Stimulated activated CD4-positive, alpha-beta T cell treated with anti-CD3 and anti-CD28 coated beads, Interleukin-4, amount 100 ng/mL, for 24 hours (primary cell): Measurements from ENCODE around the gene DNAAF6.
"Not testable (repeated sequence)": the region's sequence is repeated elsewhere in the genome, so short reads cannot be mapped to it uniquely, and the experiment has no call there.

Experiments
- DNase-seq: peaks from one replicate; pipeline ENCODE4 v3.0.0-alpha.2; 2020

Gene DNAAF6

GRCh38 chrX:107205770-107206696 is at the start of gene DNAAF6, which contains the start of gene NUP62CL:
DNAAF6 (plus strand) TSS chrX:107206611; CDS start chrX:107212876, 6,265 bp downstream.
NUP62CL (minus strand) TSS chrX:107206433; CDS start chrX:107175146, 31,287 bp downstream.
- DNase-seq = peak; percentile 71

- not testable (repeated sequence) for DNase-seq
Measured at GRCh38 chrX:107157618-107158017, 48.8 kb upstream of the DNAAF6 start.

GRCh38 chrX:107167163-107167921 is 39.1 kb upstream of the DNAAF6 start:
- DNase-seq = no peak

- no peak for DNase-seq
Measured at GRCh38 chrX:107168257-107168656, 38.2 kb upstream of the DNAAF6 start.

- no peak for DNase-seq
Measured at GRCh38 chrX:107168712-107169111, 37.7 kb upstream of the DNAAF6 start.

GRCh38 chrX:107171369-107172102 is 34.9 kb upstream of the DNAAF6 start:
- DNase-seq = no peak

- DNase-seq = no peak
Measured at GRCh38 chrX:107197319-107197718, 9.1 kb upstream of the DNAAF6 start.

- not testable (repeated sequence) for DNase-seq
Measured at GRCh38 chrX:107198074-107198473, 8.3 kb upstream of the DNAAF6 start.

GRCh38 chrX:107199491-107199890 is 6.9 kb upstream of the DNAAF6 start:
- no peak for DNase-seq

- no peak for DNase-seq
Measured at GRCh38 chrX:107204068-107204605, 2.3 kb upstream of the DNAAF6 start.

- DNase-seq = no peak
Measured at GRCh38 chrX:107206697-107207065, 270 bp downstream of the DNAAF6 start.

GRCh38 chrX:107207089-107207488 is 678 bp downstream of the DNAAF6 start:
- DNase-seq = no peak

GRCh38 chrX:107207943-107208342 is 1.5 kb downstream of the DNAAF6 start:
- no peak for DNase-seq

- DNase-seq = no peak
Measured at GRCh38 chrX:107213477-107213876, 7.1 kb downstream of the DNAAF6 start.

- no peak for DNase-seq
Measured at GRCh38 chrX:107226757-107227156, 20.3 kb downstream of the DNAAF6 start.

GRCh38 chrX:107227780-107228485 is 21.5 kb downstream of the DNAAF6 start:
- DNase-seq = no peak

- DNase-seq = no peak
Measured at GRCh38 chrX:107228486-107228819, 22.0 kb downstream of the DNAAF6 start.

GRCh38 chrX:107272431-107272921 is 66.1 kb downstream of the DNAAF6 start:
- DNase-seq = no peak

- no peak for DNase-seq
Measured at GRCh38 chrX:107273795-107274194, 67.4 kb downstream of the DNAAF6 start.

- DNase-seq = no peak
Measured at GRCh38 chrX:107288676-107289075, 82.3 kb downstream of the DNAAF6 start.

GRCh38 chrX:107290019-107290418 is 83.6 kb downstream of the DNAAF6 start:
- DNase-seq = no peak

- DNase-seq = no peak
Measured at GRCh38 chrX:107293056-107293455, 86.6 kb downstream of the DNAAF6 start.
